Brain pericyte (primary cell): ENCODE measurements around the gene OTUD5.

Experiments used
- DNase-seq: peaks from one replicate; pipeline ENCODE4 v3.0.0-alpha.2; 2012; ENCODE audit warnings: low read depth, low spot score

Gene OTUD5

GRCh38 chrX:48911412-48912182 is 45.8 kb downstream of the OTUD5 start, which contains the start of gene SLC35A2:
Gene SLC35A2 (minus strand): TSS chrX:48911646. CDS start chrX:48911636, 10 bp downstream.
- DNase-seq = no peak

- no peak for DNase-seq
Observed at GRCh38 chrX:48910926-48911411, 46.4 kb downstream of the OTUD5 start.

- DNase-seq = no peak
Observed at GRCh38 chrX:48909703-48910294, 47.6 kb downstream of the OTUD5 start.

GRCh38 chrX:48908600-48908999 is 48.8 kb downstream of the OTUD5 start:
- DNase-seq = no peak

- no peak for DNase-seq
Observed at GRCh38 chrX:48905090-48905790, 52.2 kb downstream of the OTUD5 start.

- no peak for DNase-seq
Observed at GRCh38 chrX:48904626-48905025, 52.8 kb downstream of the OTUD5 start.

- no peak for DNase-seq
Observed at GRCh38 chrX:48904180-48904579, 53.2 kb downstream of the OTUD5 start.

- DNase-seq = no peak
Observed at GRCh38 chrX:48903290-48903689, 54.1 kb downstream of the OTUD5 start.

- DNase-seq = no peak
Observed at GRCh38 chrX:48902776-48903175, 54.6 kb downstream of the OTUD5 start.

GRCh38 chrX:48902135-48902534 is 55.3 kb downstream of the OTUD5 start:
- DNase-seq = no peak

GRCh38 chrX:48901069-48901468 is 56.3 kb downstream of the OTUD5 start:
- DNase-seq = no peak

- DNase-seq = no peak
Observed at GRCh38 chrX:48899078-48899410, 58.4 kb downstream of the OTUD5 start.

GRCh38 chrX:48897625-48898306 is 59.6 kb downstream of the OTUD5 start, which contains the start of the genes PQBP1 and TIMM17B:
Gene PQBP1 (plus strand): TSS chrX:48897930. CDS start chrX:48898510, 580 bp downstream.
Gene TIMM17B (minus strand): TSS chrX:48897768. CDS start chrX:48897749, 19 bp downstream.
- peak; percentile 91 for DNase-seq

GRCh38 chrX:48897157-48897624 is 60.2 kb downstream of the OTUD5 start:
- DNase-seq = no peak

GRCh38 chrX:48896611-48897011 is 60.8 kb downstream of the OTUD5 start:
- DNase-seq = no peak

GRCh38 chrX:48894891-48895290 is 62.5 kb downstream of the OTUD5 start:
- no peak for DNase-seq

- DNase-seq = no peak
Observed at GRCh38 chrX:48893556-48894348, 63.7 kb downstream of the OTUD5 start.

- DNase-seq = no peak
Observed at GRCh38 chrX:48892896-48893295, 64.5 kb downstream of the OTUD5 start.

- no peak for DNase-seq
Observed at GRCh38 chrX:48891402-48892288, 65.8 kb downstream of the OTUD5 start.

GRCh38 chrX:48890934-48891401 is 66.4 kb downstream of the OTUD5 start:
- DNase-seq = no peak
